NCI-H2029 treated with DMSO at 0.1 percent for 48 hours (cell line): ENCODE results near the gene SLC41A2.

Experiments
- DNase-seq: peaks from one replicate; lab custom pipeline; 2025; lab: John Stamatoyannopoulos, UW

The SLC41A2 gene

DNA sequence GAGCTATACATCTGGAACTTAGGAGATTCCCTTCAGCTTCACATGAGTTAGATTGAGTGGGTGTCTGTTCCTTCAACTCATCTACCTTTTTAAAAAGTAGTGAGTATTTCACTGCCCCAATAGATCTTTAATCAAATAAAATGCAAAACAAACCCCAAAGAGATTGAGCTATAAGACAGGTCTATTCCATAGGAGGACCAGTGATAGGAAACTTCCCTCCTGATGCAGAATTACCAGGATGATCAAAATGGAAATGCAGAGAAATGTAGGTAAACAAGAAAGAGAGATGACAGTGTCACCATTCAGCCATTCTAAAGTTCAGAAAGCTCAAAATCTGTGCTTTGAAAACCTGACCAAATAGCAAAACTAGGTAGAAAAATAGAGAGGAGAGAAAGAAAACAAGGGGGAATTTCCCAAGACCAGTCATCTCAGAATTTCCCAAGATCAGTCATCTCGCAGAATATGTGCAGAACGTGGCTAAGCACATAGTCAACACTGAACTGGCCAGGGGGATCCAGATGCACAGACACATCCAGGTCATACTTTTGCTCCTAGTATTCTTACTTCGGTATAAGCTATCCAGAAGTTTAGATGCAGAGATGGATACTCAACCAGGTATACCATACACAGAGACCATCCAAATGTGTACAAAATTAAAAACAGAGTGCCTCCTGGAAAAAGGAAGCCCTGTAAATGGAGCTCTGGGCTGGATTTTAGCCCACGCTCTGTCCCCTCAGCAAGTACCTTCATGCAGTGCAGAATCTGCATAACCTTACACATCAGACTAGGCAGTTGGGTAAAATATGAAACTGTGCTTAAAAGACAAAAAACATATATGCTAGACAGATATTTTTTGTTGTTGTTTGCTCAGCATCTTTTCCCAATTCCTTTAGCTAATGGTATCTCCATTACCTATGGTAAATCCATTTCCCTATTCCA, 27.4 kb downstream of the SLC41A2 start:
- no peak for DNase-seq

DNA sequence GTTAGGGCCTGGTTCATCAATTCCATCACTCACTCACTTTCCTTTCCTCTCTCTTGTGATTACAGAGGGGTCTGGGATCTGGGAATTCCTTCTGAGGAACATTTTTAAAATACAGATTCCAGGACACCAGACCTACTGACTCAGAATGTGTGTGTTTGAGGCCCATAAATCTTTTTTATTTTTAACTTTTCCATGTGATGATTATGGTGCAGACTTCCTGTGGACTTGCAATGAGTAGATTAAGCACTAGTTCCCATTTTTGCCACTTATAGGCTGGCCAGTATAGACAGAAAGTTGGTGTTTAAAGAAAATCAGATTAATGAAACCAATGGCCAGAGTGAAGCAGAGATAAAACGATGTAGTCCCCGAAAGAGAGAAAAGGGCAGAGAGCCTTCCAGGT, 28.1 kb downstream of the SLC41A2 start:
- DNase-seq = no peak

DNA sequence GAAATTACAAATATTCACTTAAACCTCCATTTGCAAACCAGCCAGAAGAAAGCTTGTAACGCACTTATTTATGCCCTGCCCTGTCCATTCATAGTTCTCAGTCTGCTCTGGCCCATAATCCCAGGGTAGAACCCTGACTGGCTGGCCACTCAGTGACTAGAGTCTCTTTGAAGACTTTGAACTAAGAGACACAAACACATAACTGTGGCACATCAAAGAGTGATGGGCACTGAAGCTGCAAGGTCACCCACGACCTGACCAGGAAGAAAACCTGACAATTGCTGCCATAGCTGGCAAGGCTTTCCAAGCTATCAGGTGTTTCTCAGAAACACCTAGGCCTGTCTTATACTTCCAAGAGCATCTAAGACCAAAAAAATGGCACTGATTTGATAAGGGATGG, 28.7 kb downstream of the SLC41A2 start:
- no peak for DNase-seq

DNA sequence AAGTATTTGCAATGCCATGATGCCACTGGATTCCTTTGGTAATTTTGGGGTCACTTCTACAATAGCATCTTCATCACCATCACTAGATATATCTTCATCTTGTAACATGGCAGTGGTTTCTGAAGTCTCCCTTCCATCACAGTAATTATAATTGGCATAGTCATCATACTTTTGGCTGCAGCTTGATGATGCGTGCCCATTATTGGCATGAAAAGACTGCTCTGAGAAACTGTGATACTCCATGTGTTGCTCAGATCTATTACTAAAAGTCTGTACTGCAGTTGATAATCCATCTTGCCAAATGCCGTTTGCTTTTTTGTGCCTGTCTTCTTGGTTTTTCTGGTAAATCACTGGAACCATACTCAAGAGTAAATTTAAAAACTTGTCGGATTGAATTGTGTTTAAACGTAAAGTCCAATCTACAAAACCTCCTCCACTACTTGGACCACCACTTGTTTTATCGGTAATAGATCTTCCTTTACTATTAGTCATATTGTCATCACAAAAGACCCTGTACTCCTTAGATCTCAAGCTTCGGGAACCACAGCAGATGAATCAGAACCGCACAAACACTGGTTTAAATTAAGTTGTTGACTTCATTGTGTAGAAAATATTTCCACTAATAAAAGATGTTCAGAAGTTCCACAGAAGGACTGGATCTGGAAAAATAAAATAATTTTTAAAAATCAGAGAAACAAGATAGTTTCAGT, 29.9 kb downstream of the SLC41A2 start:
- no peak for DNase-seq

DNA sequence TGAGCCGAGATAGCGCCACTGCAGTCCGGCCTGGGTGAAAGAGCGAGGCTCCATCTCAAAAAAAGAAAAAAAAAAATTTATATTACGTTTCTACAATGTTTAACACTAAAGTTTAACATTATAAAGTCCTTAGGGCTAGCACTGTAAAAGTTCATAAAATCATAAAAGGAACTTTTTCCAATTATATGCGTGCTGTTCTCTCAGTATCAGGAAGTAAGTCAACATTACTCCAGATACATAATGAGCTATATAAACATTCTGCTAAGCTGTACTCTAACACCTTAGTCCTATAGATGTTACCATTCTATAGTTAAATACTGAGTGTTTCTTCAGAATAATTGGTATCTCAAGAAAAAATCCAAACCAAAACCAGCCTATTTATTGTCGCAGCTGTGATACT, 32.6 kb downstream of the SLC41A2 start:
- no peak for DNase-seq

DNA sequence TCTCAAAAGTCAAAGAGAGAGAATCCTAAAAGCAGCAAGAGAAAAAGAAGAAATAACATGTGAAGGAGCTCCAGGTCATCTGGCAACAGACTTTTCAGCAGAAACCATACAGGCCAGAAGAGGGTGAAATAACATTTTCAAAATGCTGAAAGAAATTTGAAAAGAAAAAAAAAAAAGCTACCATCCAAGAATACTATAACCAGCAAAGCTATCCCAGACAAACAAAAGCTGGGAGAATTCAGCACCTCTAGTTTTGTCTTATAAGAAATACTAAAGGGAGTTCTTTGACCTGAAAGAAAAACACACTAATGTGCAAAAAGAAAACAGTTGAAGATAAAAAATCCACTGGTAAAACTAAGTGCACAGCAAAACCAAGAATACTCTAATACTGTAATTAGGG, 36.8 kb downstream of the SLC41A2 start:
- no peak for DNase-seq

DNA sequence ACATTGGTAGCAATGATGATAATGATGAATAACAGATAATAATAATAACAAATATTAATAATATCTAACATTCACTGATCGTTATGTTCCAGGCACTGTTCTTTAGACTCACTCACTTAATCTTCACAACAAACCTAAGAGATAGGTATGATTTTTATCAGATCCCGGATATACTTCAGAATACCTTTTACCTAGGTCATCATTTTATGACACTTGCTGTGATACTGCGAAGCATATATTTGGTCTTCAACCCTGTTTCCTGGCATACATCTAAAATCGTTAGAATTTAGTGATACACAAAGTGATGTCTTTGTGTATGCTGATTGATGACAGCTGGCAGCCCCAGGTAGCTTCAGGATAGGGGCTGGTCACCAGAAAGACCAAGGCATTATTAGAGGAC, 46.1 kb downstream of the SLC41A2 start:
- no peak for DNase-seq

DNA sequence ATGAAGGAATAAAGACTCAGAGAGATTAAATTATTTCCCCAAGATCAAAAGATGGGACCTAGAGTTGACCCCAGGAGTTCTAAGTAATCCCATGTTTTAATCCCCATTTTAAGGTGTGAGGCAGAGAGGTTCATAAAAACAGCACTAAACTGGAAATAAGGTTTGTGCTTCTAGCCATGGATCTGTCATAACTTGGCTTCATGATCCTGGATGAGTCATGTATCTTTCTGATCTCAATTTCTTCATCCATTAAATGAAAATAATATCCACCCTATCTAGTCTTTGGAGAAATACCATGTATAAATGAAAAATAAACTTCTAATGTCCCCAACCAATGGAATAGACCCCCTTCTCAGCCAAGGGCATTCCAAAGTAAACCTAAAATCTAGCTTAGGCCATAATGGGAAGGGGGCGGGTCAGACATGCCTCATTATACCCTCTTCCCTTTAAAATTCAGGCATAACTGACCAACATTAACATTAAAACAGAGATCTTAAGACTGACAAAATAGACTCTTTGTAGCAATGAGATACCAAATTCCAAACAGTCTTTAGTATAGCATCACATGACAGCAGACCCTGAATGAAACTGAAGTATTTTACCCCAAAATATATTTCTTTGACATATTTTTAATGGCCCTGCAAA, 47.8 kb downstream of the SLC41A2 start:
- no peak for DNase-seq

DNA sequence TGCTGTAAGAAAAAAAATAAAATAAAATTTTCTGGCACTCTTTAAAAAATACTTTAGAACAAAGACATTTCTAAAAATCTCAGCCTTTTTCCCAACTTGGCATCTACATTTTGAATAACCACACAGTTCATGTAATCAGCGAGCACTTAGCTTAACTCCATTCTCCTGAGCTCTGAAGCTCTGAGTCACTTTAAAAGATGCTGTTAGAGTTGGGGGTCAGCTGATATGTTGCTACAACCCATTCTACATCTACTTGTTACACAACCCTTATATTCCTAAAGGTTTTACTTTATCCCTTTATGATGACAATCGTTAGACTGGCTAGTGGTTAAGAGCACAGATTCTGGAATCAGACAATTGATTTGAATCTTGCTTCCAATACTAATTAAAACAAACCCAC, 48.3 kb downstream of the SLC41A2 start:
- DNase-seq = no peak
